HCT116 (cell line): ENCODE data around the gene ST3GAL5. TPM values are rescaled to one million over a fixed set of nuclear protein-coding genes. Genes with fewer than 3 reads are reported as not detected.

Experiments used
- ATAC-seq: fragments of 200-7000 bp; cut with Tn5 transposase; 2 replicates; pipeline ENCODE4 v1.9.1; 2020; ENCODE audit warnings: mild to moderate bottlenecking, moderate library complexity
- BruUV-seq: library from RNA; stranded (reverse); fragments of 400-500 nt; replicated peaks from 2 replicates; lab custom pipeline; 2021; lab: Mats Ljungman, UMichigan
- CTCF ChIA-PET: fragments of 300-600 bp; sonication (Branson Sonifier 250); formaldehyde crosslinking; loops from one replicate; lab custom pipeline; 2021; ENCODE audit warnings: antibody characterized with exemption; lab: Charles Lee
- POLR2A ChIA-PET: fragments of 300-600, 350-600 bp; sonication (Branson Sonifier 250); formaldehyde crosslinking; loops from one replicate; lab custom pipeline; 2021; ENCODE audit warnings: antibody characterized with exemption; lab: Charles Lee
- RAD21 ChIA-PET, 2 experiments: fragments of 300-600 bp; sonication (Branson Sonifier 250); formaldehyde crosslinking; loops; one replicate each; lab custom pipeline; 2023; ENCODE audit warnings: low total read pairs in 2 of 2; ENCODE audit not compliant: uncharacterized antibody in 2 of 2, unreplicated experiment in 2 of 2, low non-redundant PET in 1 of 2; lab: Charles Lee
- DNase-seq: peaks from one replicate; pipeline ENCODE4 v3.0.0-alpha.2; 2010; ENCODE audit warnings: low read depth, low spot score
- H2AFZ ChIP-seq: fragments of 200-600 bp; shearing (Covaris generic), sonication (generic); 2 replicates; pipeline ENCODE4 v1.6.1; 2017; ENCODE audit warnings: low read depth, mixed run types, mixed read lengths, antibody characterized with exemption, low read length; ENCODE audit not compliant: poor library complexity, severe bottlenecking
- H3K27ac ChIP-seq: 2 replicates; pipeline ENCODE4 v1.5.1; 2012; ENCODE audit warnings: low read depth, low read length
- H3K27me3 ChIP-seq: fragments of 200-600 bp; sonication (generic); 2 replicates; pipeline ENCODE4 v1.6.1; 2016; ENCODE audit warnings: mixed run types, low read length, mixed read lengths; ENCODE audit not compliant: insufficient read depth
- H3K36me3 ChIP-seq, 2 experiments: fragments of 200-500 bp in 1 of 2; fragments of 200-600 bp in 1 of 2; sonication (Bioruptor generic) in 1 of 2; sonication (generic) in 1 of 2; 2 replicates each; pipeline versions ENCODE4 v1.5.1 to v1.6.1; 2014 to 2016; ENCODE audit warnings: low read length in 2 of 2, inconsistent platforms in 1 of 2, mixed read lengths in 1 of 2, mixed run types in 1 of 2; ENCODE audit not compliant: insufficient read depth in 2 of 2, control insufficient read depth in 1 of 2
- H3K4me1 ChIP-seq, 2 experiments: fragments of 200-600 bp in 1 of 2; sonication (generic) in 1 of 2; 2 replicates each; pipeline versions ENCODE4 v1.5.1 to v1.6.1; 2012 to 2017; ENCODE audit warnings: low read length in 2 of 2, inconsistent platforms in 1 of 2, mild to moderate bottlenecking in 1 of 2, mixed read lengths in 1 of 2, mixed run types in 1 of 2, moderate library complexity in 1 of 2; ENCODE audit not compliant: insufficient read depth in 2 of 2, control insufficient read depth in 1 of 2
- H3K4me2 ChIP-seq: fragments of 200-600 bp; sonication (generic); 2 replicates; pipeline ENCODE4 v1.6.1; 2017; ENCODE audit warnings: mixed run types, low read length, mixed read lengths
- H3K4me3 ChIP-seq, 2 experiments: fragments of 200-600 bp in 1 of 2; sonication (generic) in 1 of 2; replicated peaks in 1 of 2; 2 replicates each; pipeline ENCODE4 v1.5.1; 2011 to 2016; ENCODE audit warnings: low read length in 2 of 2, control low read depth in 1 of 2, low read depth in 1 of 2, mild to moderate bottlenecking in 1 of 2, mixed read lengths in 1 of 2, mixed run types in 1 of 2
- H3K79me2 ChIP-seq: fragments of 200-600 bp; sonication (generic); 2 replicates; pipeline ENCODE4 v1.6.1; 2017; ENCODE audit warnings: mild to moderate bottlenecking, mixed run types, low read length, moderate library complexity, mixed read lengths; ENCODE audit not compliant: insufficient read depth
- H3K9ac ChIP-seq: fragments of 200-600 bp; sonication (generic); 2 replicates; pipeline ENCODE4 v1.6.1; 2016; ENCODE audit warnings: low read length, mixed read lengths
- H3K9me2 ChIP-seq: fragments of 200-600 bp; sonication (generic), shearing (Covaris generic); 2 replicates; pipeline ENCODE4 v1.6.1; 2017; ENCODE audit warnings: mixed run types, mild to moderate bottlenecking, moderate library complexity; ENCODE audit not compliant: insufficient read depth
- H3K9me3 ChIP-seq, 2 experiments: fragments of 200-500 bp in 1 of 2; fragments of 200-600 bp in 1 of 2; sonication (Bioruptor generic) in 1 of 2; sonication (generic) in 1 of 2; 2 replicates each; pipeline ENCODE4 v1.6.1; 2014 to 2017; ENCODE audit warnings: low read length in 2 of 2, mixed read lengths in 2 of 2, inconsistent platforms in 1 of 2, low read depth in 1 of 2, mild to moderate bottlenecking in 1 of 2, mixed run types in 1 of 2, moderate library complexity in 1 of 2; ENCODE audit not compliant: control insufficient read depth in 1 of 2, insufficient read depth in 1 of 2
- H4K20me1 ChIP-seq: fragments of 200-600 bp; sonication (generic), shearing (Covaris generic); 2 replicates; pipeline ENCODE4 v1.6.1; 2017; ENCODE audit warnings: mixed run types, mild to moderate bottlenecking, moderate library complexity; ENCODE audit not compliant: insufficient read depth
- EGR1 ChIP-seq: IDR thresholded peaks from 2 replicates; pipeline ENCODE4 v1.6.1; 2012; ENCODE audit warnings: low read depth
- ELF1 ChIP-seq: IDR thresholded peaks from 2 replicates; pipeline ENCODE4 v1.6.1; 2012; ENCODE audit warnings: low read depth, borderline replicate concordance
- RAD21 ChIP-seq: IDR thresholded peaks from 2 replicates; pipeline ENCODE4 v1.6.1; 2012; ENCODE audit warnings: low read depth, mild to moderate bottlenecking
- SRF ChIP-seq: IDR thresholded peaks from 2 replicates; pipeline ENCODE4 v1.6.1; 2012; ENCODE audit warnings: low read depth
- TCF7L2 ChIP-seq: IDR thresholded peaks from 2 replicates; pipeline ENCODE4 v1.7.0; 2011; ENCODE audit warnings: borderline replicate concordance, inconsistent platforms; ENCODE audit not compliant: insufficient read depth, insufficient read length; ENCODE audit errors: extremely low read depth
- YY1 ChIP-seq: IDR thresholded peaks from 2 replicates; pipeline ENCODE4 v1.6.1; 2011; ENCODE audit warnings: low read length, low read depth, moderate library complexity, mild to moderate bottlenecking; ENCODE audit not compliant: insufficient replicate concordance; ENCODE audit errors: extremely low read depth
- intact Hi-C: fragments of 100-400 bp; cut with micrococcal nuclease; formaldehyde crosslinking; loops from 2 replicates; pipeline ENCODE4 v1.10.0; 2022
- total RNA-seq: library from RNA; stranded (reverse); gene quantifications from one replicate; pipeline ENCODE4 v1.2.1, GENCODE V29; 2021; ENCODE audit not compliant: unreplicated experiment
- TF ChIP-seq, protein P1 (sequence below): IDR thresholded peaks from 2 replicates; pipeline ENCODE4 v1.6.1; 2012

The ST3GAL5 gene
- total RNA-seq, 1 experiment from 2014 or later, result 14.8 TPM

DNA sequence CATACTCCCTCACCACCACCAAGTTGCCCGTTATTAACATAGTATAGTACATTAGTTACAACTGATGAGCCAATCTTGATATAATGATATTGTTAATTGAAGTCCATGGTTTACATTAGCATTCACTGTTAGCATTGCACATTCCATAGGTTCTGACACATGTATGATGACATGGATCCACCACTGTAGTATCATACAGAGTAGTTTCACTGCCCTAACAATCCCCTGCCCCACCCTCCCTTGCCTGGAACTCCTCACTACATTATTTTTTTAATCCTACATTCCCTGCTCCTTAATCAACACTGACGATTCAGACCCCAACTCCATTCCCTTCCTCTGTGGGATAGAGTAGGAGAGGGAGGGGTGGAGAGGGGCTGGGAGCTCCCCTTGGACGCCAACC lies 20.2 kb upstream of the ST3GAL5 start (continued):
- no peak for TF ChIP-seq ELF1
- TF ChIP-seq TCF7L2, result no peak
- TF ChIP-seq YY1, result no peak

GRCh38 chr2:85908506-85908905 lies 19.7 kb upstream of the ST3GAL5 start:
- H3K27me3 ChIP-seq, result no peaks in the 10 kb centered on the region
- H3K79me2 ChIP-seq, result no peaks in the 10 kb centered on the region
- H3K9me2 ChIP-seq, result no peaks in the 10 kb centered on the region
- no peak overlapping the region for H2AFZ ChIP-seq
- no TSS peak for BruUV-seq
- H3K9me3 ChIP-seq, result no peaks in the 10 kb centered on the region
- intact Hi-C loops, result no loop called here
- H3K9ac ChIP-seq, result no peak overlapping the region
- ATAC-seq, result no peak
- no peak overlapping the region for H3K4me3 ChIP-seq
- ChIA-PET CTCF (no interaction called here), RAD21 (no interaction called here), POLR2A (no interaction called here)
- TF ChIP-seq, protein P1, sequence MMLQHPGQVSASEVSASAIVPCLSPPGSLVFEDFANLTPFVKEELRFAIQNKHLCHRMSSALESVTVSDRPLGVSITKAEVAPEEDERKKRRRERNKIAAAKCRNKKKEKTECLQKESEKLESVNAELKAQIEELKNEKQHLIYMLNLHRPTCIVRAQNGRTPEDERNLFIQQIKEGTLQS, result no peak
- TF ChIP-seq TCF7L2, result peak; percentile 41
- peaks cover 7 to 21% of the 10 kb centered on the region in 2 experiments; a peak in 3 of 4 replicates for H3K4me1 ChIP-seq
- no peak overlapping the region for H3K27ac ChIP-seq
- H3K4me2 ChIP-seq, result peak overlapping the region; percentile 55
- no peaks in the 10 kb centered on the region for H3K36me3 ChIP-seq
- H4K20me1 ChIP-seq, result no peaks in the 10 kb centered on the region
- DNase-seq, result no peak

DNA sequence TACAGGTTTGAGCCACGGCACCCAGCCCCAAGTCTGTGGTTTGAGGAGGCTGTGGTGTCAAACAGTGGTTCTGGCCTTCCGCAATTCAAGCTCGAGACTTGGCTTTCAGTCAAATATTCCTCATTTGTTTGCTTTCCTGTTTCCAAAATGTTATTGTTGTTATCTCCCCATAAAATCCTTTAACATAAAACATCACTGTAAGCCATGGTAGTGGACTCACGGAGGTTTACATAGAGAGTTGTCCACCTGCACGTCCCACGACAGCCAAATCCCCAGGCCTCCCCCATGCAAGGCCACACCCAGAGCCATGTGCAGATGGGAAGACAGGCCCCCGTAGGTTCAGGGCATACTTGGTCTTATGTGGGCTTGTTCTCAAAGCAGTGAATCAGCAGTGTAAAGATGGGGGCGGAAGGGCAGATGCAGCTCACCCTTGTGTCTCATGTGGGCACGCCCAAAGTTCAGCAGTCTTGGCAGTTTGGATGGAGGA lies 18.9 kb upstream of the ST3GAL5 start:
- Histone ChIP-seq H3K36me3 (no peaks in the 10 kb centered on the region), H3K4me3 (no peak overlapping the region), H3K9me2 (no peaks in the 10 kb centered on the region), H3K27ac (no peak overlapping the region), H2AFZ (no peak overlapping the region), H3K79me2 (no peaks in the 10 kb centered on the region), H4K20me1 (no peaks in the 10 kb centered on the region), H3K27me3 (no peaks in the 10 kb centered on the region), H3K9ac (no peak overlapping the region), H3K4me2 (peak overlapping the region; percentile 55), H3K4me1 (peaks cover 7 to 21% of the 10 kb centered on the region in 2 experiments; a peak in 3 of 4 replicates), H3K9me3 (no peaks in the 10 kb centered on the region)
- no peak for DNase-seq
- no TSS peak for BruUV-seq
- RAD21 ChIA-PET, result no interaction called here
- CTCF ChIA-PET, result no interaction called here
- intact Hi-C loops, result no loop called here
- no peak for ATAC-seq
- TF ChIP-seq RAD21 (no peak), EGR1 (peak; percentile 49; the same call in 1 of the 2 replicates), SRF (no peak)
- POLR2A ChIA-PET, result no interaction called here
